GM19023 (cell line): Measurements from ENCODE around the gene CERK.

Experiments used
- ATAC-seq: cut with Tn5 transposase; IDR thresholded peaks from one replicate; pipeline ENCODE4 v1.9.1; 2021; ENCODE audit warnings: mild to moderate bottlenecking, moderate library complexity; ENCODE audit not compliant: unreplicated experiment

The CERK gene

DNA sequence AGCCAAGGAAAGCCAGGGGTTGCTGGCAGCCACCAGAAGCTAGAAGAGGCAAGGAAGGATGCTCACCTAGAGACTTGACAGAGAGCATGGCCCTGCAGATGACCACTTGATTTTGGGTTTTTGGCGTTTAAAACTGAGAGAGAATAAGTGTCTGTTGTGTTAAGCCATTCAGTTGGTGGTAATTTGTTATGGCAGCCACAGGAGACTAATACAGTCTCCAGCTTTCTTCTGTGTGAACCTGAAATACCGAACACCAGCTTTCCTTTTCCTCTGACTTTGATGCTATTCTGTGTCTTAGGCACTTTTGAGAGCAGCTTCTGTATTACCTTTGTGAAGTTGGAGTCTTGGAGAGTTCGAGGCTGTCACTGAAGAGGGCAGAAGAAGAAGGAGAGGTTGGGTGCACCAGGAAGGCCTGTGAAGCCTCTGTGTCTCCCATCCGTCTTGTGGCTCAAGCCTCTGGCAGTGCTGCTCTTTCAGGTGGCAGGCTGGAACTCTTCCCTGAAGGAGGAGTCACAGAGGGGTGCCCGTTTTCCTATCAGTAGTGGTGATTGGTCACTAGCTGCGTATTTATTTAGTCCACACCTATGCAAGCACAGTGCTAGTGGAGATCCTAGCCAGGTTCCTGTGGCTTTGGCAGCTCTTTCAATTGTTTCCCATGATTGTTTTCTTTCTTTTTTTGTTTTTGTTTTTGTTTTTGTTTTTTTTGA, 26.9 kb upstream of the CERK start:
- ATAC-seq = no peak

GRCh38 chr22:46764140-46764680, 26.2 kb upstream of the CERK start:
- no peak for ATAC-seq

DNA sequence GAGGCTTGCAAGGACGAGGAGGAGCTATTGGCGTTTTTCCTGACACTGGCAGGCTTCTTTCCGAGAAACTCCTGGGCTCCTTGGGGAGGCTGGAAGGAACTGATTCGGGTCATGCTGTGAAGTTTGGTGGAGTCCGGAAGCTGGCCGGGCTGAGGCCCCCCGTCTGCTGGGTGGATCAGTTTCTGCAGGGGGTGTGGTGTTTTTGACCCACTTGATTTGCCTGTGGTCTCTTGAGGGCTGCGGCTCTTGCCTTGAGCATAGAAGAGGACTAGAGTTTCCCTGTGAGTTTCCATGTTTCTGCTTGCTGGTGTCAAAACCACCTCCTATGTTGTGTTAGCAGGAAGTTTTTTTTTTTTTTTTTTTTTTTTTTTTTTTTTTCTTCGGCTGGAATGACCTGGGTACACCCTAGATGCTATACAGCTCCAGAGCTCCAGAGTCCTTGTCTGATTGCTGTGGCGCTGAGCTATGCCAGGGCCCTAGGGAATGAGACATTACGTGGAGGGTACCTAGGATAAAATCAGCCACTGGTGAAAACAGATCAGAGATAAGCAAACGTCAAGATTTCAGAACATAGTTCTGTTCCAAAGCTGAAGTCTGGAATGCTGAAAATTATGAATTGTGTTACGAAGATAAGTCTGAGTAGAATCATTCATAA, 25.1 kb upstream of the CERK start:
- ATAC-seq = peak; percentile 46

DNA sequence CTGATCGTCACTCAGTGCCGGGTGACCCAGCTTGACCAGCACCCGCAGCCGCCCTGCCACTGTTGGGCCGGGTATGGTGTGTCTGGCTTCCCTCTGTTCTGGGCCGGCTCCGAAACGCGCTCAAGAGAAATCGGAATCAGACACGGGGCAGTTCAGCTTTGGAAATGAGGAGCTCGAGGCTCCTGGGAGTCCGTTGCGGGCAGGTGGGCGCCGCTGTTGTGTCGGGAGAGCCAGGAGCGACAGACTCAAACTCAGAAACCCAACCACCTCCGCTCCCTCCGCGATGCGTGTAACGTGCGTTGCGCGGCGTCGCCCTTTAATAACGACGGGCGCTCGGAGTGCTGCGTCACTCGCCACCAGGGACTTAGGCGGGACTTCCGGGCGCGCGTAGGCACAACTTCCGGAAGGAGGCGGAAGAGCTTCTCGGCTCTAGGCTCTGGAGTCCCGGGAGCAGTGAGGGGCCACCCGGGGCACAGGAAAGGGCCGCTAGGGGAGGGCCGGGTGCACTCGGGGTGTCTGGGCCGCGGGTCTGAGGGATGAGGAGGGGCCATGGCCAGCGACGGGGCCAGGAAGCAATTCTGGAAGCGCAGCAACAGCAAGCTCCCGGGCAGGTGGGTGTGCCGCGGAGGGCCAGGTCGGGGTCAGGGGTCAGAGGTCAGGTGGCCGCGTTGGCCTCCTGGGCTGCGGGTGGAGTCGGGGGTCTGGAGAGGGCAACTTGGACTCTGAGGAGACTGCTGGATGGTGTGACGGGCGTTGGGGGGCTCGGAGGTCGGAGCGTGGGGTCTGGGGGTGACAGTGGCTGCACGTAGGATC, 24.4 kb upstream of the CERK start, which contains the start of gene TBC1D22A:
Gene TBC1D22A (plus strand): TSS at position 413 of the 813 bp plus-strand sequence. CDS start 137 bp downstream, at position 550.
- peak; percentile 60 for ATAC-seq

DNA sequence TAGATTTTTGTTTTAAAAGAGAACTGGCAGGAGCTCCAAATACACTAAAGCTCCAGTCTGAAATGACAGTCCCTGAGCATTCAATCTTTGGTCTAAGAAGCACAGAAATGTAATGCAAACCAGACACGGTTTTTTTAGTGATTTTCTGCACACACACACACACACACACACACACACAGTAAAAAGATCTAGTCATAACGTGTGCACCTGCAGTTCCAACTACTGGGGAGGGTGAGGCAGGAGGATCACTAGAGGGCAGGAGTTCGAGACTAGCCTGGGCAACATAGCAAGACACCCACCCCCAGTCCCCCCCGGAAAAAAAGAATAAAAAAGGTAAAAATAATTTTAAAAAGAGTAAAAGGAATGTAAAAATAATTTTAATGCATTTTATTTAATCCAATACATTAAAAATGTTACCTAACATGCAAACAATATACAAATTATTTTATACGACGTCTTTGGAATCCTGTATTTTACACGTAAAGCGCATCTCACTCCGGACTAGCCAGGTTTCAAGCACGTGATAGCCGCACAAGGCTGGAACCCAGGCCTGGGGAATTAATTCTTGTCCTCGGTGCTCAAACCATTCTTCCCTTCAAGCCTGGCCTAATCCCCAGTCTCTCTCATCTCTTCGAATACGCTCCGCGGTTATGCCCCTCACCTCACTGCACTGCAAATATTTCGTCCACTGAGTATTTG, 23.6 kb upstream of the CERK start:
- no peak for ATAC-seq

GRCh38 chr22:46761017-46761416, 23.0 kb upstream of the CERK start:
- ATAC-seq = no peak

DNA sequence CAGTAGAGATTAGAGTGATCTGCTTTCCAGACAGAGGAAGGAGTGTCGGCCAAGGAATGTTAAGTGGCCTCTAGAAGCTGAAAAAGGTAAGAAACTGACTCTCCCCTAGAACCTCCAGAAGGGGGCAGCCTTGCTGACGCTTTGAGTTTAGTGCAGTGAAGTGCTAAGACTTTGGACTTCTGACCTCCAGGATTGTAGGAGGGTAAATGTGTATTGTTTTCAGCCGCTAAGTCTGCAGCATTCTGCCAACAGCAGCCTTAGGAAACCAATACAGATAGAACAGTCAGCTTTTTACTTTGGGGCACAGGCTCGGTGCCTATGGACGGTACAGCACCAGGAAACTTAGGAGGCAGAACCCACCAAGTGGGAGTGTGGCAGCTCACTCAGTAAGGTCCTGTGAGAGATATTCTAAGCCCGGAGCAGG, 20.8 kb upstream of the CERK start:
- ATAC-seq = no peak

GRCh38 chr22:46758121-46758520, 20.1 kb upstream of the CERK start:
- no peak for ATAC-seq

GRCh38 chr22:46757104-46757503, 19.1 kb upstream of the CERK start:
- ATAC-seq = no peak

GRCh38 chr22:46756097-46756496, 18.0 kb upstream of the CERK start:
- ATAC-seq = no peak

GRCh38 chr22:46755525-46755924, 17.5 kb upstream of the CERK start:
- ATAC-seq = no peak

GRCh38 chr22:46754826-46755225, 16.8 kb upstream of the CERK start:
- no peak for ATAC-seq

DNA sequence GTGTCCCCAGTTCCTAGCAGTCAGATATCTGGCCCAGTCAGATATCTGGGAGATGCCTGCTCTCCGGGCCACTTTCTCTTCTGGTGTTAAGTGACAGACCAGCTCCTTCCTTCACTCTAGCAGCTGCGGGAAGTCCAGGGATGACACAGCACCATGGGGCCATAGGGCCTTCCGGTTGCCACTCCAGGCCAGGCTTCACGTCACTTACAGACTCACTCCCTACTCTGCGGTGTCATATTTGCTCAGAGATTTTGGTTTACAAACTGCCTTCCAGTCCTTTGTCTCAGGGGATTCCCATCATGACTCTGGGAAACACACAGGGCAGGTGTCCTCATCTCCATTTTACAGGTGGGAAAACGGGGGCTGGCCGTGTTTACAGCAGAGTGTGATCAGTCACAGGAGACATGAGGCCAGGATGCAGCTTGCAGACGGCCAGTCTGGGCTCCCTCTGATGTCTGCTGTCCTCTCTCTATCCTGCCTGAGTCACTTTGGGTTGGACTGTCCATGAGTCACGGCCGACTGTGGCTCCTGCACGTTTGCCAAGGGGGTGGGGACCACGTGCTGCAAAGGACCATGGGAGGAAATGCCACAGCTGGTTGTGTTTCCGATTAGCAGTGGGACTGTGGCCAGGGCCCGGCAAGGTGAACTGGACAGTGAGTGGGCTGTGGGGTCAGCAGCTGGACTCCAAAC, 16.2 kb upstream of the CERK start:
- no peak for ATAC-seq

DNA sequence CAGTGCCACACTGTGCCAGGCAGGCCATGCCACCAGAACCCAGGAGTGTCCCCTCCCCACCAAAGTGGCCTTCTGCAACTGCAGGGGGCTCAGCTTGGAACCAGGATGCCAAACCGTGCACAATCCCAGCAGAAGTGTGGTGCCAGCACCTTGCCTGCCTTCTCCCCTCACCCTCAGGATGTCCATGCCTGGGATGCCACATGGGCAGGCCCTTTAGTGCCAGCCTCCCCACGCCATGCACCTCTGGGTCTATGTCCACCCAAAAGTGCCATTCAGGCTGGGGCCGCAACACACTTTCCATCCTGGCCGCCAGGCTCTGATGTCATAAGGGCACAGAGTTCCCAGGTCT, 15.7 kb upstream of the CERK start:
- no peak for ATAC-seq

DNA sequence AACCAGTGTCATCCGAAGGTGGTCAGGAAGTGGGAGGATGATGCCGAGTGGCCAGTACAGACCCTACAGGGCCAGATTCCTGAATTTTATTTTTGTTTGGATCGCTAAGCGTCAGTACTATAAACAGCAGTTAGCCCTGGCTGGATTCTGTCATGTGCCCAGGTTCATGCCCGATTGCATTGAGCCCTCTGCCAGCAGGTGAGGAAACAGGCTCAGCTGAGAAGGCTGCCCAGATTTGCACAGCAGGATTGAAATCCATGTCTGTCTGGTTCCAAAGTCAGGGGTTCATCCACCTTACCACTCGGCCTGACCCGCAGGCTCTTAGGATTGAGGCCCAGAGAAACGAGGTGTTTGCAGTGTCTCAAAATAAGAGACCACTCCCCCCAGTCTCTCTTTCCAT, 15.3 kb upstream of the CERK start:
- ATAC-seq = no peak

DNA sequence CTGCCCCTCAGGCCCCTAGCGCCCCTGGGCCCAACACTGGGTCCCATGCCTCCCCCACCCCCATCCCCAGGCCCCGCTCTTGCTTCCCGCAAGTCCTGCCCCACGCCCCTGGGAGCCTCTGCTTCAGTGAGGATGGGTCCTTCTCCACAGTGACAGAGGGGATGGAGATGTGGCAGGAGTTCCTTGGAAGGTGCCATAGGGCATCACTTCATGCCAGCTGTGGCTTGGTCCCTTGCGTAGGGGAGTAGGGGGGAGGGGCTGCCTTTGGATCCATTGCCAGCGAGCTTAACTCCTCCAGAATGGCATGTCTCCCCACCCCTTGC, 14.9 kb upstream of the CERK start:
- ATAC-seq = no peak

- no peak for ATAC-seq
Observed at GRCh38 chr22:46752286-46752987, 14.4 kb upstream of the CERK start.

DNA sequence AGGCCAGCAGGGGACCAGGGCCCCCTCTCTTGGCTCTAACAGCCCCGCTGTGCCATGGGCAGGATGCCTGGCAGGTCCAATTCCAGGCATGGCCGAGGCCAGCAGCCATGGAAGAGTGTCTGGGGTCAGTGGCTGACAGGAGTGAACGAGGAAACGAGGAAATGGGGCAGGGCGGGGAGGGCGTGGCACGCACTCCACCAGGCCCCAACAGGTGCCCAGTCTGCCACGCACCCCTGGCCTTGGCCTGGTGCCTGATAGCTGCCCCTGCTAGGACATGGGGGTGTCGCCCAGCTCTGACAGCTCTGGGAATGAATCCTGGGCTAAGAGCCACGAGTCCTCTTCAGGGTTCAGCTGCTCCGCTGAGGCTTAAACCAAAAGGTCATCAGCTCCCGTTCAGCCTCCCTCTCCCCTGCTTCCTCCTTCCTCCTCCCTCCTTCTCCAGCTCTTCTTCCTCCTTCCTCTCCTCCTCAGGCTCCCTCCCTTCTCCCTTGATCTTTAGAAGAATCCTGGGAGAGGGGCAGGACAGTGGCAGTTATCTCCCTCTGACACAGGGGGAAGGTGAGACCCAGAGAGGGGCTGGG, 12.9 kb upstream of the CERK start:
- ATAC-seq = no peak

- no peak for ATAC-seq
Observed at GRCh38 chr22:46750530-46750800, 12.4 kb upstream of the CERK start.
